SK-N-DZ (cell line): Measurements from ENCODE around the gene BBS4. TPM values are rescaled to one million over a fixed set of nuclear protein-coding genes. Genes with fewer than 3 reads are reported as not detected.
"Not testable (repeated sequence)": the region's sequence is repeated elsewhere in the genome, so short reads cannot be mapped to it uniquely, and the experiment has no call there.

Experiments
- DNase-seq: peaks from one replicate; pipeline ENCODE4 v3.0.0-alpha.2; 2015; ENCODE audit warnings: low spot score
- polyA plus RNA-seq, 2 experiments: library from polyadenylated mRNA; depleted of rRNA; stranded (reverse); fragments of >200 nt; gene quantifications; 2 replicates each; pipeline ENCODE4 v1.2.3, GENCODE V29; 2014

BBS4 gene, protein sequence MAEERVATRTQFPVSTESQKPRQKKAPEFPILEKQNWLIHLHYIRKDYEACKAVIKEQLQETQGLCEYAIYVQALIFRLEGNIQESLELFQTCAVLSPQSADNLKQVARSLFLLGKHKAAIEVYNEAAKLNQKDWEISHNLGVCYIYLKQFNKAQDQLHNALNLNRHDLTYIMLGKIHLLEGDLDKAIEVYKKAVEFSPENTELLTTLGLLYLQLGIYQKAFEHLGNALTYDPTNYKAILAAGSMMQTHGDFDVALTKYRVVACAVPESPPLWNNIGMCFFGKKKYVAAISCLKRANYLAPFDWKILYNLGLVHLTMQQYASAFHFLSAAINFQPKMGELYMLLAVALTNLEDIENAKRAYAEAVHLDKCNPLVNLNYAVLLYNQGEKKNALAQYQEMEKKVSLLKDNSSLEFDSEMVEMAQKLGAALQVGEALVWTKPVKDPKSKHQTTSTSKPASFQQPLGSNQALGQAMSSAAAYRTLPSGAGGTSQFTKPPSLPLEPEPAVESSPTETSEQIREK
- polyA plus RNA-seq (2014; cell fraction: cytosol; rRNA removed): 24.3 and 26.2 TPM in 2 replicates
- 47.1 and 51.8 TPM in 2 replicates for polyA plus RNA-seq (2014; cell fraction: nucleus; rRNA removed)

- peak; percentile 92 for DNase-seq
Measured at GRCh38 chr15:72685925-72686794, at the start of gene BBS4, which contains the start of gene HIGD2B. TSS of gene BBS4 (plus strand) at chr15:72686207. CDS start at chr15:72686228, 21 bp downstream. TSS of gene HIGD2B (minus strand) at chr15:72686182. CDS start at chr15:72676374, 9,808 bp downstream.

DNA sequence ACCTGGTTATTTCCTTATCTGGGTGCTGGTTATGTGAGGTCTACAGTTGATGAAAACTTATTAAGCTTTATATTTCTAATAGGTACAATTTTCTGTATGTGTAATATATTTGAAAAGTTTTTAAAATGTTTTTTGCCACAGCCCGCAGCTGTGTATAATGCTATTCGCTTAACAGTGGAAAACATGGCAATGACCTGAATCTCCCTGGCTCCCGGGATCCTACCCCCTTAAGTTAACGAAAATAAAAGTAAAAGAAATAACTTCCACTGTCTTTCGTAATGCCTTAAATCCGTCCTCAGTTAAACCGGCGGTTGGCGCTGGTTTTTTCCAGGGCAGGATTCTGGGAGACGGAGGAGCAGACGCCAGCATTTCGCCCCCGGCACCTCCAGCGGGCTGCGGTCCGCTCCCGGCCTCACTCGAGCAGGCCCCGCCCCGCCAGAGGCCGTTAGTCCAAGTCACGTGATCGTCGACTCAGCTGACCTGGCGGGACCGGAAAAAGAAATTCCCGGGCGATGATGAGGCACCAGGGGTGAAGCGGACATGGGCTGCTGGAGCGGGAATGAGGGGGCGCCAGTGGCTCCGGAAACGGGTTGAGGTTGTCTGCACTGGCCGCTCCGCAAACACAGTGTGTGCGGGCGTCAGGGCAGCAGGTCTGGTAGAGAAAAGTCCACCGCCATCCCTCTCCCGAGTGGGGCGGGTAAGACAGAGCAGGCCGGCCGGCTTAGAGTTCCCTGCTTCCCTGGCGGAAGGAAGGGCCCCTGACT is 49.3 kb upstream of the BBS4 start:
- DNase-seq: peak; percentile 84

GRCh38 chr15:72639759-72640483 is 46.1 kb upstream of the BBS4 start:
- not testable (repeated sequence) for DNase-seq

- DNase-seq: not testable (repeated sequence)
Measured at GRCh38 chr15:72642271-72642670, 43.7 kb upstream of the BBS4 start.

- not testable (repeated sequence) for DNase-seq
Measured at GRCh38 chr15:72648631-72649253, 37.3 kb upstream of the BBS4 start.

DNA sequence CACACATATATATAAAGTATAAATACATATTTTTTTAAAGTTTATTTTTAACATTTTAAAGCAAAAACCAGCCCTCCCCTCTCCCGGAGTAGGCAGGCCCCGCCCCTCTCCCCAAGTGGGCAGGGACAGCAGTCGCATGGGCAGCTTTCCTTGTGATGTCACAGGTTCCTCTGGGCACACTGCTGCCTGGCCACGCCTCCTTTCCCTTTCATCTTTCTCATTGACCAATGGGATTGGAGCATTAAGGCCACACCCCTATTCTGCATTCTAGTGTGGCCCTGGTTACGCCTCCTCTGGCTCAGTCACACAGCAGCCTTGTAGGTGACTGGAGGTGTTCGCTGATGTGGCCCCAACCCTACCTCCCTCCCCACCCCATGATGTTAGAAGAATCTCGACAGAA is 31.6 kb upstream of the BBS4 start, which contains the start of gene GOLGA6B:
TSS of gene GOLGA6B (plus strand) at position 301 of the 400 bp plus-strand sequence. CDS start at position 342, 41 bp downstream.
- not testable (repeated sequence) for DNase-seq

GRCh38 chr15:72656014-72656413 is 30.0 kb upstream of the BBS4 start:
- not testable (repeated sequence) for DNase-seq

- DNase-seq: not testable (repeated sequence)
Measured at GRCh38 chr15:72661081-72661480, 24.9 kb upstream of the BBS4 start.

DNA sequence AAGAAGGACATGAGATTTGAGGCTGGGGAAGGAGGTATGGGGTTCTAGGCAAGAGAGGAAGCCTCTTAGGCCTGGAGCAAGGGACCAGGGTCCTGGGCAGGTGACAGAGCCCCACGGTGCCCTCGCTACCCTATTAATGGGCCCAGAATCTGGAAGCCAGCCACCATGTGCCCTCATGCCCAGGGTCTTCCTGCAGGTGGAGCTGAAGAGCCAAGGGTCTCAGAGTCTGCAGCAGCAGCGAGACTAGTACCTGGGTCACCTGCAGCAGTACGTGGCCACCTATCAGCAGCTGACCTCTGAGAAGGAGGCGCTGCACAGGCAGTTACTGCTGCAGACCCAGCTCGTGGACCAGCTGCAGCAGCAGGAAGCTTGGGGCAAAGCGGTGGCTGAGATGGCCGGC is 22.1 kb upstream of the BBS4 start:
- not testable (repeated sequence) for DNase-seq

DNA sequence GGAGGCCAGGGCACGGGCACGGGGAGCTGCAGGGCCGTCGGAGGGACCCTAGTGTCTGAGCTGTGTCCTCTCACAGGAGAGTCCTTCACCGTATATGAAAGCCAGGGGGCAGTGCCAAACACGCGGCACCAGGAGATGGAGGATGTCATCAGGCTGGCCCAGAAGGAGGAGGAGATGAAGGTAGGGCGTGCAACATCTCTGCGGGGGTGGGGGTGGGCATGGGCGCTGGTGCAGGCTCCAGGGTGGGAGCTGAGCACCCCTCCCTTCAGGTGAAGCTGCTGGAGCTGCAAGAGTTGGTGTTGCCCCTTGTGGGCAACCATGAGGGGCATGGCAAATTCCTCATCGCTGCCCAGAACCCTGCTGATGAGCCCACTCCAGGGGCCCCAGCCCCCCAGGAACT is 20.3 kb upstream of the BBS4 start:
- DNase-seq: not testable (repeated sequence)

DNA sequence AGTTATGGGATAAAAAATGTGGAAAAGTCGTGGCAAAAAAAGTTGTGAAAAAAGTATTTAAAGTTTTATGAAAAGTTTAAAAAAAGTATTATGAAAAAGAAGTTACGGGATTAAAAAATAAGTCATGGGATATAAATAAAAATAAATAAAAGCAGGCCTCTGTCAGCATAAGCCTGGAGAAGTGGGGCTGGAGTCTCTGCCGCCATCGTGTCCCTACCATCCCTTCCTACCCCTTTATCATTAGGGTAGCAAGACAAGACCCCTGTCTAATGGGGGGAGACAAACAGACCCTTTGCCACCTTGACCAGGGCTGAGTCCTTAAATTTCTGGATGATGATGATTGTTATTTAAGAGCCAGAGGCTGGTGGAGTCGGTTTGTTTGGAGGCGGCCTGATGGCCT is 16.2 kb upstream of the BBS4 start:
- not testable (repeated sequence) for DNase-seq

GRCh38 chr15:72670656-72671352 is 15.2 kb upstream of the BBS4 start:
- peak; percentile 82 for DNase-seq

- no peak for DNase-seq
Measured at GRCh38 chr15:72671525-72671924, 14.5 kb upstream of the BBS4 start.

DNA sequence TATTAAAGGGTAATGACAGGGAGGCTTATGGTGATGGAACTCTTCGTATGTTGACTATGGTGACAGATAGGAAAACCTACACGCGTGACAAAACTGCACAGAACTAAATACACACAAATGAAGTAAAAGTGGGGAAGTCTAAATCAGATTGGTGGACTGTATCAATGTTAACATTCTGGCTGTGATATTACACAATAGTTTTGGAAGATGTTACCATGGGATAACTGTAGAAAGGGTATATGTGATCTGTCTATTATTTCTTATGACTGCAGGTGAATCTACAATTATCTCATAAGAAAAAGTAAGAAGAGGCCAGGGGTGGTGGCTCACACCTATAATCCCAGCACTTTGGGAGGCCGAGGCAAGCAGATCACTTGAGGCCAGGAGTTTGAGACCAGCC is 9.2 kb upstream of the BBS4 start:
- no peak for DNase-seq

DNA sequence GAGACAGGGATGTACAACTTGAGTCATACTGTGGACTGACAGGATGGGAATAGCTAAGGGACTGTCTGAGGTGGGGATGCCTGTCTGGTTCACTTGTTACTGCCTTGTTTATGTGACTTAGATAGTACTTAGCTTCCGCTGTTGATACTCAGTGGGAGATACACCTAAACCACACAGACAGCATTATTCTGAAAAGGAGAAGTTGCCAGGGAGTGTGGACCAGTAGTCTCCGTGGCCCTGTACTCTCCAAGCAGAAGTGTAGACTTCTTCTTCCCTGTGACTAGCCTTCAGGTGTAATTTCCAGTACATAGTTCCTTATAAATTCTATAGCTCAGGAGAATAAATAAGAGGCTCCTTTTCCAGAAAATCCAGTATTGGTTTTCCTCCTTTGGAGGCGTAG is 5.1 kb upstream of the BBS4 start:
- DNase-seq: no peak

GRCh38 chr15:72682772-72683171 is 3.2 kb upstream of the BBS4 start:
- DNase-seq: no peak

DNA sequence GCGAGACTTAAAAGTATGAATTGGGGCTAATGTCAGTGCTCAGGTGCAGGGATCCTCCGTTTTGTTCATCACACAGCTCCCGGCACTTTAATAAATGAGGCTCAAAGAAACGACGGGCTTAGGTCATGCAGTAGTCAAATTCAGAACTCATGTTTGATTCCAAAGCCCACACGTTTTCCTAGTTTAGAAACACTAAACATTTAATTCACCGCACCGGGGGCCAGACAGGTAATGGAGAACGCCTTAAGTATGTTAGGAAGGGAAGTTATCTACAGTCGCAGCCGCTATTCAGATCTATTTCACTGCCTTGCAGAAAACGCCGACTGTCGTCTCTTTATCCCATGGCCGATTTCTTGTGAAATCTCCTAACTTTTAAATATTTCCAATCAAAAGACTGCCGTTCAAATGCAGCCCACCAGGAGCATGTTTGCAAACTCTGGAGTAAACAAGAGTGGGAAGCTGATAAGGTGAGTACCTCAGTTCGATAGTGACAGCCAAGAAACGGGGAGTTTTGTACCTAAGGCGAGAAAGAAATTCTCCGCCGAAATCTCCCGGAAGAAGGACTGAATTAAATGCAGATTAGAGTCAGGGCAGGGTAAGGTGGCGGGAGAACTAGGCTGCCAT is 594 bp upstream of the BBS4 start:
- no peak for DNase-seq

DNA sequence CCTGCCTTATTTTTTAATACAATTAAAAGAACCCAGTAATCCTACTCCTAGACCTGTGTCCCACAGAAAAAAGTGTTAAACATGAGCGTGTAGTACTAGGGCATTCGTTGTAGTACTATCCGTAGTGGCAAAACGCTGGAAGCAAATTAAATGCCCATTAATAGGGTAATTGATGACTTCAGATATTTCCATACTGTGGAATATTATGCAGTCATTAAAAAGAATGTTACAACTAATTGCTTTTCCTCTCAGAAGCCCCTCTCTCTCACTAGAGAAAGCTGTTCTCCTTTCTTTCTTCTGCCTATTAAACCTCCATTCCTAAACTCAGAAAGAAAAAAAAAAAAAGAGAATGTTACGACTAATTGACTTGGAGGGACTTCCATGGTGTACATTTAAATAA is 2.7 kb downstream of the BBS4 start:
- no peak for DNase-seq

GRCh38 chr15:72690938-72691337 is 4.9 kb downstream of the BBS4 start:
- DNase-seq: no peak
